Measurements from ENCODE around the gene APBA1. TPM values are rescaled to one million over a fixed set of nuclear protein-coding genes. Genes with fewer than 3 reads are reported as not detected.

APBA1 gene
- total RNA-seq, 1 donor from 2014 or later = 1.9 TPM

DNA sequence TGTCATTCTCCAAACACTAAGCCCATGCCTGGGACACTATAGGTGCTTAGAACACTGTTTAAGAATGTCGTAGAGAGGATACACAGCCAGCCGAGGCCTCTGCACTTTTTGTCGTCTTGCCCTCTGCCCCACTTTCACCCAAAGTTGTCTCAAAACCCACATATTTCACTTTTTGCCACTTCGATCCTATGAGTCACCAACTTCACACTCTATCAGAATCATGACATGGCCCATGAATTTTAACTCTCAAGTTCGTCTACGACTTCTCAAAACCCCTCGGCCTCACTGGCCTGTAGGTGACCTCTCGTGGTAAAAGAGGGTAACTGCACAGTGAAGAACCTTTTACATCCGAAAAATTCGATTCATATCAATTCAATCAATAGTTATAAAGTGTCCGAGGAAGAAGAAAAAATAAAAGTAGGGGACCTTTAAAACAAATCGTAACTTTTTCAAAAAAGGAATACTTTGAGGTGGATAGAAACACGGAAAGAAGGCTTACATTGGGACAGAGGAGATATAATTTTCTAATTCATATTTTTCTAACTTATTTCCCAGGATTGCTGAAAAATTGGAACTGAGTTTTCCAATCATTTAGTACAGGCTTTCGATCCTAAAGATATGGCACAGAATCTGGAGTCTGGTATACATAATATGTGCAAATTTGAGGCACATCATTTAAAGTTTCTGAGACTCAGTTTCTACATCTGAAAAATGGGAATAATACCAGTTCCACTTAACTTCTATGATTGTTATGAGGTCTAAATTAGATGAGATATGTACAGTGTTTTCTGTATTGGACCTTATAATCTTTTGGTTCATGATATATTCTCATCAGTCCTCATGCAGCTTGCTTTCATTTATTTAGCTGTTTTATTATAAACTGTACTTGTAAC is 122.6 kb downstream of the APBA1 start:
- intact Hi-C loops (cut with DNase I) = loop anchor here (2.0 to 10.0 kb wide), 2 partner anchors 127 to 495 kb away; no protein-coding TSS in a partner anchor
- DNase-seq (ENCODE audit: low spot score) = no peak

DNA sequence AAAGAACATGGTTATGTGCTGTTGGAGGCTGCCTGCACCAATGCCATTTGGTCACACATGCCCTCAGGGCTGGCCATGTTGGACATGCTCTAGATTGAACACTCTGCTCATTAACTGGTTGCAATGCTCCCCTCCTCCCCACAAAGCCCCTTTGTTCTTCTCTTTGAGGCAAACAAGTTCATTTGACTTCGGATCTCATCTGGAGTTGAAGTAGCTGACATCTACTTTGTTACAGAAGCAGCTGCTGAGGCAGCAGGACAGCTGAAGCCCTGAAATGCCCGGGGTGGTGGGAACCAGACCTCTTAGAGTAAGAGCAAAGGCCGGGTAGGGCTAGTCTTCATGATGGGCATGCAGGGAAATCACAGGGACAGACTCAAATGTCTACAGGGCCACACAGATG is 123.5 kb downstream of the APBA1 start:
- DNase-seq (ENCODE audit: low spot score) = no peak
- intact Hi-C loops (cut with DNase I) = loop anchor here (2.0 to 10.0 kb wide), 2 partner anchors 126 to 494 kb away; no protein-coding TSS in a partner anchor

DNA sequence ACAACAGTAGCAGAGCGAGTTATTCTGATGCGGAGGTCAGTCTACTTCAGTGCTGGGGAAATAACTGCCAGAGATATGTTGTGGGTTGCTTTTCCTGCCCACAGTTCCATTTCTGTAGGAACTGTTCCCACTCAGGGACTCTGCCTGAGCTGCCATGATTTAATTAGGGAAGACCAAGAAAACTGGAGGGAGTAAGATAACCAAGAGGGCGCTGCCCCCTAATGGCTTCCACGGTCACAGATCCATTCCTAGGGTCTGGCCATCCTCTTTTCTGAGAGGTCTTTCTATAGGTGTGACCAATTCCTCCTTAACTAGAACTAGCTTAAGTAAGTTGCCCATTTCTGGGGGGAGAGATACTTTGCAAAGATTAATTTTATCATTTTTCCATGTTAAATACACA is 125.9 kb downstream of the APBA1 start:
- intact Hi-C loops (cut with DNase I) = loop anchor here (10.0 kb wide), 1 partner anchor 491 kb away; no protein-coding TSS in a partner anchor
- DNase-seq (ENCODE audit: low spot score) = no peak

DNA sequence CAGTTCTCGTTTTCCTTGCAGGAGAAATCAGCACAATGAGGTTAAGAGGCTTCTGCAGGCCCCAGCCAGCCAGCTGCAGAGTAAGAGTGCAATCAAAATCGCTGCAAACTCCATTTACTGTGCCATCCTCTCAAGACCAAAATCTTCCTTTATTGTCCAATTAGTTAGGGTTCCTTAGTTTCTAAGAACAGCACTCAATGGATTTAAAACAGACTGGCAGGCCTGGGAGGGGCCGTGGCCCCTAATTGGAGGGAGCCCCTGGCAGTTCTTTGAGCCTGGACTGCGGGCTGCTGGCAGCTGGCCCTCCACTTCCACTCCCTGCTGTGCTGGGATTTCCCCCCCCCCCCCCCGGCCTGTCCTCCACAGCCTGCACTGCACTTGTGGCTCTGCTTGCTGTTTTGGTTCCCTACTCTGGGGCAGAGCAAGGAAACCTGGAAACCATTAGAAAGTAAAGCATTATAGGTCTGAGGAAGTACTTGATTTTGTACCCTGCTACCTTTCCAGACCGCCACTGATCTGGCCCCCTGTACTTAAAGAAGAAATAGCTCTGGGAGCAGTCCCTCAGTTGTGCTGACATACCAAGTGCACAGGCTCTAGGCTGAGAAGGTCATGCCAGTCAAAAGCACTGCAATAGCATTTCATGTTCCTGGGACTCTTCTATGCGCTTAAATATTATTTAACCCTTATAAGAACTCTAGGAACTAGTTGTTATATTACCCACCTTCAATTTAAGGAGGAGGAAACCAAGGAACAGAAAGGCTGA is 129.0 kb downstream of the APBA1 start:
- no peak for DNase-seq (ENCODE audit: low spot score)
- intact Hi-C loops (cut with DNase I) = loop anchor here (10.0 kb wide), 1 partner anchor 488 kb away; no protein-coding TSS in a partner anchor

DNA sequence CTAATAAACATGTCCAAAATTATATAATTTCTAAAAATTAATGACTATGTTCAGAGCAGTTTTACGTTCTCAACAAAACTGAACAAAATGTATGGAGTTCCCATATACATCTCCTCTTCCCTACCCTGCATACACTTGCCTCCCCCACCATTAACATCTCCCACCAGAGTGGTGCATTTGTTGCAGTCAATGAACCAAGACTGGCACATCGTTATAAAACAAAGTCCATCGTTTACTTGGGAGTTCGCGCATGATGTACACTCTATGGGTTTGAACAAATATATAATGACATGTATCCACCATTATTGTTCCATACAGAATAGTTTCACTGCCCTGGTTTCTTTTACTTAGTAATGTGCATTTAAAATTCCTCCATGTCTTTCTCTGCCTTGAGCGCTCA is 130.1 kb downstream of the APBA1 start:
- intact Hi-C loops (cut with DNase I) = loop anchor here (10.0 kb wide), 1 partner anchor 487 kb away; no protein-coding TSS in a partner anchor
- DNase-seq (ENCODE audit: low spot score) = no peak

DNA sequence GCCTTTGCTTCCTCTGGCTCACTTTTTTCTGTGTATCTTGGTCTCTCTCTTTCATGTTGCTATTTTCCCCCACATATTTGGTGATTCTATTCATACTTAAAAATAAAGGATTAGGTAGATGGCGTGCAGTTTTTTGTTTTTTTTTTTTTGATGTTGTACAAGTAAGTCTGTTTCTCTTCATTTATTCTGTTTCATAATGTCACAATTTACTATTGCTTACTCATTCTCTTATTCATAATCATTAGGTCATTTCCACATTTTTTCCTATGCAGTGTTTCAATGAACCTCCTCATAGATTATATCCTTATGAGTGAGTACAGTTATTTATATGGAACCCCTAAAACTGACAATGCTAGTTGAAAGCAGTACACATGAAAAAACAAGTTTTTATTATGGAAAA is 136.3 kb downstream of the APBA1 start:
- intact Hi-C loops (cut with DNase I) = no loop called here
- no peak for DNase-seq (ENCODE audit: low spot score)

DNA sequence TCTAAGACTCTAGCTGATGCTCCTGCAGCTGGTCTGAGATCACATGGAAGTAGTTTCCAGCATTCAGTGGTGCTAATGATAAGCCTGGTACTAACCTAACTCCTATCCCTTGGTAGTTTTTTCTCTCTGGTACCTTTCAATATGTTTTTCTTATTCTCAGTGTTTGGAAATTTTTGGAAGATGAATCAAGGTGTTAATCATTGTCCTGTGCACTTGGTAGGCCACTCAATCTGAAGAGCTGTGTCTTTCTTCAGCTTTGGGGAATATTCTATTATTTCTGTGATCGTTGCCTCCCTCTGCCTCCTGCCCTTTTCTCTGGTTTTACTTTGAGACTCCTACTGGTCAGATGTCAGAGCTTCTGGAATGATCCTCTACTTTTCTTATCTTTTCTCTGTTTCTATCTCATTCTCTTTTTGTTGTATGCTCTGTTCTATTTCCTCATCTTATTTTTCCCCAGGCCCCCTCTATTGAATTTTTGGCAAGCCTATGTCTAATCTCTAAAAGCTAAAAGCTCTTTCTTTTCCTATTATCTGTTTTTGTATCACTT is 136.8 kb downstream of the APBA1 start:
- intact Hi-C loops (cut with DNase I) = no loop called here
- DNase-seq (ENCODE audit: low spot score) = no peak

DNA sequence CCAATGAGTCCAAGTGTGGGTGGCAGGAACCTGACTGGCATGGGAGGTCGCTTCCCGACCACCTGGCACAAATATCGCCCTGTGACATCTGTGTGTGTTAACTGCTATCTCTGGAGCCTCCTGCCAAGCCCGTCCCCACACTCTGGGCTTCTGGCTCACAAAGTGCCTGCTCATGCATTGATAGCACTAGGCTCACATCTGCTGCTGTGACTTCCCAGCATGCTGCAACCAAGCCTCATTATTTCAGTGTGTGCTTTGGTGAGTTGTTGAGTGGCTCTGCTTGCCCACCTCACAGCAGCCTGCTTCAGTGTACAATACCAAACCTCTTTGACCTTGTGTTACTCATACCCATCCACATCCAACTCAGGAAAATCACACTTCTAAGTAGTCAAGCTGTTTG is 139.8 kb downstream of the APBA1 start:
- intact Hi-C loops (cut with DNase I) = no loop called here
- DNase-seq (ENCODE audit: low spot score) = no peak

DNA sequence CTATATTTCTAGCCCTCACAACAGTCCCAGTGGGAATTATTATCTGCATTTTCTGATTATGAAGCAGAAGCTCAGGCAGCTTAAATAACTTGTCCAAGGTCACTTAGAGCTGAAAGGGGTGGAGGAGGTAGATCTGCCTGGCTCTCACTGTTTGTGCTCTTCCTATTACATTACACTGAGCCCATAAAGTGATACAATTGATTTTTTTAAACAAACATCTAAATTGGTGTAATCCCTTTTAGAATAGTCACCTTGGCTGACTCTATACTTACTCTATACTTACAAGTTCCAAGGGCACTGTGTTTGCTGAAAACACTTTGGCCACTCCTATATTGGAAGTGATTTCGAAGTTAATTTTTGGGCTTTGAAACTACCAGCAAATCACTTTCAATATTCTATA is 144.7 kb downstream of the APBA1 start:
- DNase-seq (ENCODE audit: low spot score) = no peak
- intact Hi-C loops (cut with DNase I) = no loop called here

DNA sequence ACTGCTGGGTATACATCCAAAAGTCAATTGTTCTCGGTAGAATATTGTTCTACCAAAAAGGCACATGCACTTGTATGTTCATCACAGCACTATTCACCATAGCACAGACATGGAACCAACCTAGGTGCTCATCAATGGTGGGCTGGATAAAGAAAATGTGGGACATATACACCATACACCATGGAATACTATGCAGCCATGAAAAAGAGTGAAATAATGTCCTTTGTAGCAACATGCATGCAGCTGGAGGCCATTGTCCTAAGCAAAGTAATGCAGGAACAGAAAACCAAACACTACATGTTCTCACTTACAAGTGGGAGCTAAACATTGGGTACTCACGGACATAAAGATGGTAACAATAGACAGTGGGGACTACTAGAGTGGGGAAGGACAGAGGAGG is 145.5 kb downstream of the APBA1 start:
- intact Hi-C loops (cut with DNase I) = no loop called here

DNA sequence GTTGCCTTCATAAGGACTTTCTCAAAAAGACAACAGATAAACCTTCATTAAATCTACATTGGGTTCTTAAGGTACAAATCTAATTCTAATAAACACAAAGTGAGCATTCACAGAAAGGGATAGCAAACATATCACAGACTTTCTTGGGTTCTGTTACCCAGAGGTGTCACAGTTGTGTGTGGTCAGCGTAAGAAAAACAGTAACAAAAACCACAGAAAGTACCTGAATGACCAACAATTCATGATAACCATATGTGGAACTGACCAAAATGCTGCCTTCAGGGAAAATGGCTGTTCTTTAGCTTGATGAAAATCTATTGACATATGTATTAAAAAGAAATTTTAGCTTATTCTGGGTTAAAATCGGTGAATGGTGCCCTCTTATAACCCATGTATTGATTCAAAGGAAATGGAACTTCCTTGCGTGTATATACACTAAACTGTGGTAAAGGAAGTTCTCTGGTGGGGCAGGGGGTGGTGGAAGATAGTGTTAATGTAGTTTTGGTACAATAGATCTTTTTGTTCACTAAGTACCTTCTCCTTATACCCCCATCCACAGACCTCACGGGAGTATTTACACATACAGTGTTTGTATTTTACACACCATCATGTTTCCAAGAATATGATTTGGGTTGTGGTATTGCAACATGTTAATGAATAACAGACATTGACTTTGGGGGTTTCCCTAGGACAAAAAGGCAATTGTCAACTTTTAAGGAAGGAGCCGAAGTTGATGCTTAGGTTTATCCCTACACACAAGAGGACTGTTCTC is 152.5 kb downstream of the APBA1 start:
- intact Hi-C loops (cut with DNase I) = no loop called here
- DNase-seq (ENCODE audit: low spot score) = no peak

More for the DNA sequence above, 145.5 kb downstream of the APBA1 start:
- DNase-seq (ENCODE audit: low spot score) = no peak

DNA sequence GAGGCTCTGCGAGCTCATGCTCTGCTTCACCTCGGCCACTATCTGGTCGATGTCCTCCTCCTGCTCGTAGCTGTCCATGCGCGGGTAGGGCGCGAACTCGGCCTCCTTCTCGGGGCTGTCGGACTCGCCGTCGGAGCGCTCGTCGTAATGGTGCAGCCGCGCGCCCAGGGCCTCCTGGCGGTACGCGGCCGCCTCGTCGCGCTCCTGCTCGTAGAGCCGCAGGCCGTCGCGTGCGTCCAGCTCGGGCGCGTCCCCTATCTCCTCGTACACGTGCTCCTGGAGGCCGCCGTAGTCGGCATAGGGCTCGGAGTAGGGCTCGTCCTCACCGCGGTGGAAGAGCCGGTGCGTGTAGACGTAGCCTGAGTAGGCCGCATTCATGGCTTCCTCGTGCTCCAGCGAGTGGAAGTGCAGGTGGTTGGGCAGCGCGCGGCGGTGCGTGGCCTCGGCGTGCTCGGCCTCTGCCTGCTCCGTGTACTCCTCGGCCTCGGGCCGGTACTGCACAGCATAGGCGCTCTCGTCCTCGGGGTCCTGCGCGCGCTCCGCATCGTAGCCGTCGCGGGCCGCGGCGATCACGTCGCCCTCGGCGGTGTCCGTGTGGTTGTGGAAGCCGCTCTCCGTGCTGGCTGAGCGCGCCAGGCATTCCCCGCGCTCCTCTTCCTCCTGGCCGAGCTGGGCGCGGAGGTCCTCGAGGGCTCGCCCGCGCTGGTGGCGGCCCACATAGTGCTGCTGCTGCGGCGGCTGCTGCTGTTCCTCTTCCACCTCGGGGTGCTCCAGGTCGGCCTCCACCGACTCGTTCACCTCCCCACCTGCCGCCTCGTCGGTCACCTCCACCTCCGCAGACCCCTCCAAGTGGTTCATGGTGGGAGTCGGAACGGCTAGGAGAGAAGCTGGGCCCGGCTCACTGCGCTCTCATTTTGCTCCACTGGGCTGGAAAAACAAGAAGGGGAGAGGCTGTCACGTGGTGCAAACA is 155.5 kb downstream of the APBA1 start:
- intact Hi-C loops (cut with DNase I) = no loop called here
- no peak for DNase-seq (ENCODE audit: low spot score)

DNA sequence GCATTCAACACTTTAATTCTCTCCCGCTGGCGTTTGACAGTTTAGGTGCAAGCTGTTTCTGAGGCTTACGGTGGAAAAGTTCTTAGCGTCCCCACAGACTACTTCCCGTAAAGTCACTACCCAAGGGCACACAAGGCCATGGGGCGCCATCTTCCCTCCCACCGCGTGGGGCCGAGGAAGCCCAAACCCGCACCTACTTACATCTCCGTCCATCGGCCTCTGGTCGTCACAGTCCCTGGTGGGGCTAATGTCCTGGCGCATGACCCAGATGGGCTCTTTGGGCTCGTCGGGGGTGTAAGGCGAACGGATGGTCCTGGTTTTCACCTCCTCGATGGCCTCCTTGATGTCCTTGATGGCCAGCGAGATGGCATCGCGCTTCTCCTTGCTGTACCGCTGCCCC is 156.4 kb downstream of the APBA1 start:
- intact Hi-C loops (cut with DNase I) = no loop called here
- DNase-seq (ENCODE audit: low spot score) = no peak

DNA sequence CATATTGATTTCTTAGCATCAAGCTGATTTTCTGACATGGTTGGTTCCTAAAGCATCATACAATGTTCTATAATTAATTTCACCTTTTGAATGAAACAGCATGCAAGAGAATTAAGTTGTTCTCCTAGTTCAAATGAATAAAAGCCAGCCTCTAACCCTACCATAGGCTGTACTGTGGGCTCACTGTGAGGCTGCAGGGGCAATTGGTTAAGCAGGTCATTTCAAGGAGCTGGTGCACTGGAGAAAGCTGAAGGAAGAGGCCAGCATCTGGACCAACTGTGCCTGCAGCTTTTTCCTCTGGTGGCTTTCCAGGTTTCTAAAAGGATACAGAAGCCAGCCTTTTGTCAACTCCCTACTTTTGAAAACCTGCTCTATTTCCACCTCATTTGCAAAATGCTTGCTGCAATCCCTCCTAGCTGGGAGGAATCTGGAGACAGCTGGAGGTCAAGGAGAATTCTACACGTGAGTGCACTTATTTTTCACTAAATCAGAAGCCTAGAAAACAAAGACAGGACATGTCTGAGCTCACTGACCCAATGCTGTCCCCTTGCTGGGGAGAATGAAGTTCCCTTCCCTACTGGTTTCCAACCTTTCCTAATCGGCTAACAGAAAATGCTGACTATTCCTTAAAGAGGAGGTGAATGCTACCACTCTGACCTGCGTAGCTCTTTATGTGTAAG is 158.9 kb downstream of the APBA1 start:
- DNase-seq (ENCODE audit: low spot score) = no peak
- intact Hi-C loops (cut with DNase I) = no loop called here

DNA sequence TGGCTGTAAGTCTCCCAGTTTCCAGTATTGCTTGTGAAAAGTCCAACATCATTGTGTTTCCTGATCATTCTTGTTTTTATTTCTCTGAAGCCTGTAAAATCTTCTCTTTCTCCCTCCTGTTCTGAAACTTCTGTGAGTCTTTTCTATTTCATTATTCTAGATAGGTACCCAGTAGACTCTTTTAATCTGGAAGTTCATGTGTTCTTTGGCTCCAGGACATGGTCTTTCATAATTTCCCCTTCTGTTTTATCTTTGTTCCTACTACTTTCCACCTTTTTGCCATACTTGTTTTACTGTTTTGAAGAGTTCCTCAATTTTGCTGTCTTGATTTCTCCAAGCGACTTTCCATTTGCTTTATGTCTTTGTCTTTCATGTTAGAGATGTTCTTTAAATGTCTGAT is 168.1 kb downstream of the APBA1 start:
- no peak for DNase-seq (ENCODE audit: low spot score)
- intact Hi-C loops (cut with DNase I) = no loop called here

DNA sequence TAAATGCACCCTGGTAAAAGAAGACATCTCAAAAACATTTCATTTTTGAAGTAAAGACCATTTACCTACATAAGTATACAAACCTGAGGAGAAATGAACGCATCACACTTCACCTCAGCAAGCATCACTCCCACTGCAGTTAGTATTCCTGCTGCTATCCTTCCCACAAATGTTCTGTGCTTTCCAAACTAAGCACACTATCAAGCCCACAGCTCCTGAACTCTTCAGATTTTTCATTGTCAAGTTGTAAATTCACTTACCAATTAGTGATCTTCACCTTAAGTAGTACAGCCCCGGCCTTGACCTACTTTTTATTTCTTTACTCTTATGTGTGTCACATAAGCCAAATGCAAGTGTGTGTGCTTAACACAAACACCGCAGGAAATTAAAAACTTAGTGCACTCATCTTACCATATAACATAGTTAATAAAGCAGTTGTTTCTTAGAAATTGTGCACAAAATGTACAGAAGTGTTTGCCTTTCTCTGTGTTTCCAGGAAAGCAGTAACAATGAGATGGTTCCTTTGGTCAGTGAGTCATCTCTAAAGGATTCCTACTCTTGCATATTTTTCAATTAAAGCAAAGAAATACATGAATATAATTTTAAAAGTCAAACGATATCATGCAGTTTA is 169.4 kb downstream of the APBA1 start:
- intact Hi-C loops (cut with DNase I) = no loop called here
- no peak for DNase-seq (ENCODE audit: low spot score)

DNA sequence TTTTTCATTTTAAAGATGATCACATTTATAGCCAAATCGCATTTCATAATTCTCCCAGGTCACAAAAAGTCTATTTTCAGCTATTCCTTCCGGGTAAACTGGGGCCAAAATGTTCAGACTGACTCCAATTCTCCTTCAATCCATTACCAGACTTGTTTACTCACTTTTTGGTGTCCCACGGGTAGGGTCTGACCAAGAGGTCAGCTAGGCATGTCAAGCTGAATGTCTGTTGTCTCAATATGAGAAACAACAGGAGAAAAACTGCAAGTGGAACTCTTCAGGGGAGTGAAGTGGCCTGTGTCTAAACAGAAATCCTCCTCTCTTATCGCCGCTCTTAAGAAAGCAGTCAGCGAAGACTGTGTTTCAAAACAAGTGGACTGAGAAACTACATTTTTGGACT is 171.3 kb downstream of the APBA1 start:
- intact Hi-C loops (cut with DNase I) = no loop called here
- DNase-seq (ENCODE audit: low spot score) = no peak
